NCI-H226 (cell line): Measurements from ENCODE around the gene HHIP.
"Not testable (repeated sequence)": the region's sequence is repeated elsewhere in the genome, so short reads cannot be mapped to it uniquely, and the experiment has no call there.

ENCODE experiments used
- DNase-seq: peaks from one replicate; pipeline ENCODE4 v3.0.0-alpha.2; 2015

The HHIP gene

DNA sequence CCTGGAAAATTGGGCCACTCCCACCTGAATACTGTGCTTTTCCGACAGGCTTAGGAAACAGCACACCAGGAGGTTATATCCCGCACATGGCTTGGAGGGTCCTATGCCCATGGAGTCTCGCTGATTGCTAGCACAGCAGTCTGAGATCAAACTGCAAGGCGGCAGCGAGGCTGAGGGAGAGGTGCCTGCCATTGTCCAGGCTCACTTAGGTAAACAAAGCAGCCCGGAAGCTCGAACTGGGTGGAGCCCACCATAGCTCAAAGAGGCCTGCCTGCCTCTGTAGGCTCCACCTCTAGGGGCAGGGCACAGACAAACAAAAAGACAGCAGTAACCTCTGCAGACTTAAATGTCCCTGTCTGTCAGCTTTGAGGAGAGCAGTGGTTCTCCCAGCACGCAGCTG, 122.9 kb downstream of the HHIP start:
- not testable (repeated sequence) for DNase-seq

DNA sequence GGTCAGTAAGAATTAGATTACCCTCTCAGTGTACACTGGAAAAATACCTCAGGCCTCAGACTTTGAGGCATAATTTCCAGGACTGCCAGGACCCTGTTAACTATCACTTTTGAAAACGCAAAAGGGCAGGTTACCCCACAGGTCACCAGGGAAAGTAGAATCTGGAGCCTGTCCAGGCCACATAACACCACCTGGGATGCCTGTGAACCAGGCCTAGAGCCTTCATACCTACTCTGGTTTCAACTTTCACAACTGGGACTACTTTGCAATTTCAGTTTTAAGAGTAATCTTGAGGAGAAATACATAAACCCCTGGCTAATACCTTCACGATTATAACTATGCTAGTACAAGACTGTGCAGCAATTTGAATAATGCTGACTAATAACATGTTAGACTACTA, 132.4 kb downstream of the HHIP start:
- no peak for DNase-seq

DNA sequence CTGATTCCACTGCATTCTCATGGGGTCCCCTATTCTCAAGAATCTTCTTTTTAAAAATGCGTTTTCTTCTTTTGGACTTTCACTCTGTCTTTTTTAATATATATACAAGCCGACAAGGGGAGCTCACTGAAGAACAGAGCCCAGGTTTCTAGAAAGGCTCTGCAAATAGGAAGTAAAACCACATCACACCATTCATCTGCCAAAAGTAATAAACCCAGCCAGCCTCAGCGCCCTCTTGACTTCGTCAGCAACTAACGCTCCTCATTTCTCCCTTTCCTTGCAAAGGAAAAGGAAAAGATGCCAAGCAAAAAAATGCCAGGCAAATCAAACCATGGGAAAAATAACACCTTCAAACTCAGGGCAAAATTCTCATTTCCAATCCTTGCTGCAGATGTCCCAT, 136.4 kb downstream of the HHIP start:
- DNase-seq: no peak

DNA sequence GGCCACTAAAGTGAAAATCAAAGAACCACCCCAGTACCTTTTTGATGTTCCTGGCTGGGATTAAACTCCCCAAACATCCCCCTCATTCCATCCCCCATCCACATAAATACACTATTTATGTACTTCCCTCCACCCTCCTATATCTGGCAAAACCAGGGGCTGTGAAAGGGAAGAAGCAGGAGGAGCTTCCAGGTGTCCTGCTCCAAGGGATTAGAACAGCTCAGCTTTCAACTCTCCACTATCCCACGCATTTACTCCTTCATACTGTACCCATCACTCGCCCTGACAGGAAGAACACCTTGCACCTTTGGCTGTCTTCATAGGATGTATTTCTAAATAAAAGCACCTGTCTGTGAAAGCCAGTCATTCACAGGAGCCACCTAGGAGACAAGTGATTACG, 140.0 kb downstream of the HHIP start:
- DNase-seq: no peak

DNA sequence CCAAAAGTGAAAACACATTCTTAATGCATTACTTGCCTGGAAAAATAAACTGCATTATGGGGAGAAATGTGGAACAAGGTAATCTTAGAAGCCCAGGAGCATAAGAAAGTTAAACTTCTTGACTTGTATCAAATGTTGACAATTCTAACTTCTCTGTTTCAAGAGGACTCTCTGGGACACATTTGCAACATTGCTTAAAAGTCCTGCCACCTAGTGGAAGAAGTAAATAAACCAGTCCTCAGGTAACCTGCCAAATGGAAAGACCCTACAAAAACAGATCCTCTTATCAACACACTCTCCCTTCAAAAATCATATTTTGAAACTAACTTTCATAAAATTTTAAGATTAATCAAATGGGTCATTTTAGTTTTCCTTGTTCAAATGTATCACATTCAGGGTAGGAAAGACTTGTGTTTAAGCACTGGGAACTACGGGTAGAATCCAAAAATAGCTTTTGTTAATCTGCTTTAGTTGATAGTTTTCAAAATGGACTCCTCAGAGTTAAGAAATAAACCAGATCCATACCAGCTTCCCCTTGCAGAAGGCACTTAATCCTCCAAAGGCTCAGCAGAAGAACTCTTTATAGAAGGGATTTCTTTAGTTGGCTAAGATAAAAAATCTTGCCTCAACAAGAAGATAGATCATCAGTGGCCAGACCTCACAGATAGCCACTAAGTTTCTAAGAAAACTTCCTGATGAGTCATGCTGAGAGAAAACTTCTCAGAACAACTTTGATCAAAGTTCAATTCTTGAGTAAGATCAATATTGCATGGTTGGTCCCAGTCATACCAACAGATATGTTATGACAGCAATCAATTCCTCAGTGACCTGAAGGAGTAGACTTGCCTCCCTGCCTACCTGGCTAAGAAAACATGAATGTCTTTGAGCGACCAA, 141.7 kb downstream of the HHIP start:
- no peak for DNase-seq

DNA sequence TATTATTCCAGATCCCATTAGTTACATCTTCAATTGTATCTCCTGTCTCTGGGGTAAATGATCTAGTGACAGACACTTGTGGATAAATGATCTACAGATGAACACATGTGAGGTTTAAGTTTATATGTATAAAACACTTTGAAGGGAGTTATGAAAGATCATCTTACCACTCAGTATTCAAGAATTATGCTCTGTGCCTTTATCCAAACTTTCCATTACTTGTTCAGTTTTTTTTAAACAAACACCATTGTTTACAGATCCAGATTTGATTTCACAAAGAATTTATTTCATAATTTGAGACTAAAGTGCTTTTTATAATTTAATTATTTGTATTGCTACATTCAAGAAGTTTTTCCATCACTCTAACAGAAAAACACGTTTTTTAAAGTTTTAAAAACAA, 142.5 kb downstream of the HHIP start:
- DNase-seq: no peak

DNA sequence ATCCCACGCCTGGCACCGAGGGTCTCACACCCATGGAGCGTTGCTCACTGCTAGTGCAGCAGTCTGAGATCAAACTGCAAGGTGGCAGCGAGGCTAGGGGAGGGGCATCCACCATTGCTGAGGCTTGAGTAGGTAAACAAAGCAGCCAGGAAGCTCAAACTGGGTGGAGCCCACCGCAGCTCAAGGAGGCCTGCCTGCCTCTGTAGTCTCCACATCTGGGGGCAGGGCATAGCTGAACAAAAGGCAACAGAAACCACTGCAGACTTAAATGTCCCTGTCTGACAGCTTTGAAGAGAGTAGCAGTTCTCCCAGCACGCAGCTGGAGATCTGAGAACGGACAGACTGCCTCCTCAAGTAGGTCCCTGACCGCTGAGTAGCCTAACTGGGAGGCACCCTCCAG, 146.0 kb downstream of the HHIP start:
- DNase-seq: not testable (repeated sequence)
